Endothelial cell of umbilical vein (primary cell): Measurements from ENCODE around the gene ARSK. TPM values are rescaled to one million over a fixed set of nuclear protein-coding genes. Genes with fewer than 3 reads are reported as not detected.

Source experiments
- BruUV-seq: library from RNA; stranded (reverse); fragments of 400-500 nt; replicated peaks from 2 replicates; lab custom pipeline; 2021; lab: Mats Ljungman, UMichigan
- CTCF ChIA-PET: fragments of 300-600, 350-600 bp; sonication (Branson Sonifier 250); formaldehyde crosslinking; loops from one replicate; lab custom pipeline; 2021; ENCODE audit warnings: antibody characterized with exemption, inconsistent platforms; lab: Charles Lee
- POLR2A ChIA-PET: fragments of 300-600, 350-600 bp; sonication (Branson Sonifier 250); formaldehyde crosslinking; loops from one replicate; lab custom pipeline; 2021; ENCODE audit warnings: antibody characterized with exemption, inconsistent platforms; lab: Charles Lee
- DNase-seq: peaks from one replicate; pipeline ENCODE4 v3.0.0-alpha.2; 2011; ENCODE audit warnings: low read depth, low spot score
- FAIRE-seq: peaks from 2 replicates; lab custom pipeline; 2011; peaks lifted over from hg19 to GRCh38; lab: Jason Lieb, UNC
- H2AFZ ChIP-seq: 2 replicates; pipeline ENCODE4 v1.6.0; 2012; ENCODE audit warnings: low read depth, low read length, control low read depth, inconsistent platforms
- H3K27ac ChIP-seq: 2 replicates; pipeline ENCODE4 v1.5.1; 2011; ENCODE audit warnings: low read depth, mild to moderate bottlenecking, control low read depth, low read length, moderate library complexity; ENCODE audit not compliant: insufficient read depth
- H3K27me3 ChIP-seq, 2 experiments: 2 replicates each; pipeline versions ENCODE4 v1.6.0 to v1.6.1; 2011; ENCODE audit warnings: low read length in 2 of 2, mixed read lengths in 1 of 2; ENCODE audit not compliant: control insufficient read depth in 2 of 2, insufficient read depth in 2 of 2
- H3K36me3 ChIP-seq, 2 experiments: 2 replicates in 1 of 2; 3 replicates in 1 of 2; pipeline ENCODE4 v1.5.1; 2011; ENCODE audit warnings: low read length in 2 of 2, mild to moderate bottlenecking in 1 of 2, moderate library complexity in 1 of 2; ENCODE audit not compliant: control insufficient read depth in 2 of 2, insufficient read depth in 2 of 2; ENCODE audit errors: extremely low read depth in 1 of 2
- H3K4me1 ChIP-seq: 3 replicates; pipeline ENCODE4 v1.5.1; 2011; ENCODE audit warnings: mild to moderate bottlenecking, low read length; ENCODE audit not compliant: control insufficient read depth, insufficient read depth; ENCODE audit errors: extremely low read depth
- H3K4me2 ChIP-seq: 2 replicates; pipeline ENCODE4 v1.6.1; 2011; ENCODE audit warnings: low read length, control low read depth, mixed read lengths; ENCODE audit not compliant: insufficient read depth
- H3K4me3 ChIP-seq, 3 experiments: fragments of 200-600 bp in 1 of 3; sonication (generic), shearing (Covaris generic) in 1 of 3; replicated peaks in 1 of 3; 2 replicates each; pipeline ENCODE4 v1.5.1; 2011 to 2016; ENCODE audit warnings: control low read depth in 3 of 3, low read length in 3 of 3, mild to moderate bottlenecking in 2 of 3, inconsistent platforms in 1 of 3, low read depth in 1 of 3, moderate library complexity in 1 of 3; ENCODE audit not compliant: insufficient read depth in 1 of 3
- H3K79me2 ChIP-seq: 2 replicates; pipeline ENCODE4 v1.6.0; 2012; ENCODE audit warnings: low read length, inconsistent platforms; ENCODE audit not compliant: control insufficient read depth, insufficient read depth
- H3K9ac ChIP-seq: replicated peaks from 2 replicates; pipeline ENCODE3; 2011; ENCODE audit warnings: low read length, control low read depth; ENCODE audit not compliant: insufficient read depth; ENCODE audit errors: extremely low read depth
- H3K9me1 ChIP-seq: replicated peaks from 3 replicates; pipeline ENCODE4 v1.6.0; 2011; ENCODE audit warnings: mild to moderate bottlenecking, low read length; ENCODE audit not compliant: control insufficient read depth, insufficient read depth; ENCODE audit errors: extremely low read depth
- H3K9me3 ChIP-seq: replicated peaks from 2 replicates; pipeline ENCODE4 v1.5.1; 2012; ENCODE audit warnings: low read length, inconsistent platforms; ENCODE audit not compliant: control insufficient read depth, insufficient read depth
- H4K20me1 ChIP-seq: replicated peaks from 2 replicates; pipeline ENCODE3; 2011; ENCODE audit warnings: mild to moderate bottlenecking, low read length; ENCODE audit not compliant: control insufficient read depth, insufficient read depth; ENCODE audit errors: extremely low read depth
- CTCF ChIP-seq, 2 donors: IDR thresholded peaks; 1 replicate in 1 of 2; 2 replicates in 1 of 2; pipeline ENCODE4 v1.5.1; 2011; ENCODE audit warnings: low read length in 2 of 2, mild to moderate bottlenecking in 2 of 2, moderate library complexity in 2 of 2, control low read depth in 1 of 2, inconsistent platforms in 1 of 2, low read depth in 1 of 2; ENCODE audit not compliant: insufficient read depth in 1 of 2; ENCODE audit errors: extremely low read depth in 1 of 2
- EZH2 ChIP-seq: IDR thresholded peaks from 2 replicates; pipeline ENCODE4 v1.6.1; 2012; ENCODE audit warnings: borderline replicate concordance, low read depth, mild to moderate bottlenecking, moderate library complexity, low read length, inconsistent platforms; ENCODE audit not compliant: severe bottlenecking
- FOS ChIP-seq: IDR thresholded peaks from 2 replicates; pipeline ENCODE4 v1.6.1; 2011; ENCODE audit warnings: mild to moderate bottlenecking, low read length, moderate library complexity, borderline replicate concordance; ENCODE audit not compliant: insufficient read depth
- GATA2 ChIP-seq: IDR thresholded peaks from 2 replicates; pipeline ENCODE4 v1.7.0; 2011; ENCODE audit warnings: low read depth, mild to moderate bottlenecking, moderate library complexity, mixed read lengths, low read length; ENCODE audit not compliant: insufficient read length, insufficient read depth
- JUN ChIP-seq: IDR thresholded peaks from 2 replicates; pipeline ENCODE4 v1.6.1; 2011; ENCODE audit warnings: borderline replicate concordance, low read depth; ENCODE audit not compliant: insufficient read length, insufficient read depth
- MAX ChIP-seq: IDR thresholded peaks from 2 replicates; pipeline ENCODE4 v1.6.1; 2011; ENCODE audit not compliant: insufficient read depth, insufficient read length
- MYC ChIP-seq: IDR thresholded peaks from one replicate; pipeline ENCODE4 v1.6.1; 2011; ENCODE audit warnings: mild to moderate bottlenecking, low read depth, low read length
- POLR2A ChIP-seq: IDR thresholded peaks from 2 replicates; pipeline ENCODE4 v1.6.1; 2012; ENCODE audit warnings: low read depth, mild to moderate bottlenecking, control low read depth, low read length
- POLR2AphosphoS5 ChIP-seq: IDR thresholded peaks from 2 replicates; pipeline ENCODE4 v1.6.1; 2012; ENCODE audit warnings: low read depth, mild to moderate bottlenecking, control low read depth, low read length, moderate library complexity; ENCODE audit not compliant: insufficient read depth
- dilution Hi-C: fragments of 300-500 bp; cut with MboI; formaldehyde crosslinking; loops from one replicate; pipeline ENCODE4 v1.15.0; 2019; ENCODE audit warnings: low sequenced_read_pairs; ENCODE audit not compliant: extremely low pct_ligation_motif_present
- intact Hi-C: fragments of 100-400 bp; cut with micrococcal nuclease; formaldehyde crosslinking; loops from one replicate; pipeline ENCODE4 v1.10.0; 2022
- polyA plus RNA-seq, 4 experiments: library from polyadenylated mRNA; depleted of rRNA in 3 of 4; stranded (reverse) in 3 of 4; unstranded in 1 of 4; fragments of >200 nt; gene quantifications; 2 replicates each; pipeline versions ENCODE4 v1.2.1 to v1.2.3, GENCODE V29; 2011 to 2012; ENCODE audit warnings: missing spikeins in 1 of 4
- total RNA-seq: library from RNA; stranded (reverse); gene quantifications from 2 replicates; pipeline ENCODE4 v1.2.3, GENCODE V29; 2021

The ARSK gene
- total and polyA plus RNA-seq, 2 donors (not counting 3 experiments of a cell fraction or from before 2014, with no cell fraction given) = 3.7 to 4.9 TPM

GRCh38 chr5:95649842-95650620 is 95.1 kb downstream of the ARSK start:
- no peak overlapping the region for H2AFZ ChIP-seq
- H3K4me2 ChIP-seq = no peak overlapping the region
- BruUV-seq = no TSS peak
- FAIRE-seq (peak; percentile 38), DNase-seq (no peak)
- H3K27me3 ChIP-seq = no peaks in the 10 kb centered on the region
- TF ChIP-seq POLR2AphosphoS5 (no peak), JUN (no peak), POLR2A (no peak), GATA2 (no peak), EZH2 (no peak), CTCF (IDR thresholded peaks at IDR 0.05; ENCODE audit: extremely low read depth in 1 of 2, insufficient read depth in 1 of 2, low read depth in 1 of 2, low read length in 2 of 2) (no peak), MYC (no peak), MAX (no peak), FOS (no peak)
- H3K4me1 ChIP-seq = peaks cover 9% of the 10 kb centered on the region
- ChIA-PET POLR2A (no interaction called here), CTCF (interaction anchor here (1.0 to 1.1 kb wide), 2 partner anchors 19 to 131 kb away, joined by 3 read pairs; no protein-coding TSS in a partner anchor)
- no peaks in the 10 kb centered on the region for H3K9me3 ChIP-seq
- dilution Hi-C loops = loop anchor here (25.0 kb wide), 1 partner anchor 187 kb away; no protein-coding TSS in a partner anchor
- no peaks in the 10 kb centered on the region for H3K79me2 ChIP-seq
- no peak overlapping the region for H3K27ac ChIP-seq
- no peaks in the 10 kb centered on the region for H4K20me1 ChIP-seq
- H3K4me3 ChIP-seq = no peak overlapping the region
- no peaks in the 10 kb centered on the region for H3K36me3 ChIP-seq
- H3K9ac ChIP-seq = no peak overlapping the region
- intact Hi-C loops = loop anchor here (5.0 to 10.0 kb wide), 2 partner anchors 312 to 945 kb away; partner anchors contain the start of gene ELL2
- no peaks in the 10 kb centered on the region for H3K9me1 ChIP-seq
